WTC11 (cell line): ENCODE results near the gene HDAC5. TPM values are rescaled to one million over a fixed set of nuclear protein-coding genes. Genes with fewer than 3 reads are reported as not detected.

Experiments
- ATAC-seq: fragments of 200-7000 bp; cut with Tn5 transposase; 2 replicates; pipeline ENCODE4 v1.10.0; 2021; ENCODE audit warnings: mild to moderate bottlenecking, moderate library complexity
- CTCF ChIA-PET: fragments of 300-600 bp; sonication (Branson Sonifier 250); formaldehyde crosslinking; loops from one replicate; lab custom pipeline; 2021; ENCODE audit warnings: antibody characterized with exemption; lab: Charles Lee
- POLR2A ChIA-PET: fragments of 350-600 bp; sonication (Branson Sonifier 250); formaldehyde crosslinking; loops from one replicate; lab custom pipeline; 2021; ENCODE audit warnings: antibody characterized with exemption; lab: Charles Lee
- DNase-seq: peaks from one replicate; pipeline ENCODE4 v3.0.0; 2021; ENCODE audit warnings: low spot score
- H3K27ac Mint-ChIP-seq: 2 replicates; pipeline ENCODE4 v1.8.0; 2021; ENCODE audit warnings: mixed read lengths
- H3K27me3 Mint-ChIP-seq: 2 replicates; pipeline ENCODE4 v1.8.0; 2021; ENCODE audit warnings: low read depth, mild to moderate bottlenecking, moderate library complexity, mixed read lengths
- H3K36me3 Mint-ChIP-seq: 2 replicates; pipeline ENCODE4 v1.8.0; 2021; ENCODE audit warnings: mixed read lengths
- H3K4me1 Mint-ChIP-seq: 2 replicates; pipeline ENCODE4 v1.8.0; 2022; ENCODE audit warnings: mixed read lengths
- H3K4me3 Mint-ChIP-seq: 2 replicates; pipeline ENCODE4 v1.8.0; 2021; ENCODE audit warnings: mild to moderate bottlenecking, moderate library complexity, mixed read lengths
- H3K9me3 Mint-ChIP-seq: 2 replicates; pipeline ENCODE4 v1.8.0; 2021; ENCODE audit warnings: mixed read lengths
- CBFB ChIP-seq: sonication (generic); formaldehyde crosslinking; IDR thresholded peaks from 2 replicates; pipeline ENCODE4 v1.8.1; 2022; ENCODE audit warnings: mild to moderate bottlenecking, low read depth, missing genetic modification reagents
- E2F5 ChIP-seq: sonication (generic); formaldehyde crosslinking; IDR thresholded peaks from 2 replicates; pipeline ENCODE4 v1.8.1; 2022; ENCODE audit warnings: mild to moderate bottlenecking, moderate library complexity, missing genetic modification reagents
- GRHL2 ChIP-seq: fragments of 250-450 bp; sonication (Bioruptor Pico); IDR thresholded peaks from 2 replicates; pipeline ENCODE4 v1.8.0; 2022; ENCODE audit warnings: mild to moderate bottlenecking, moderate library complexity; ENCODE audit not compliant: insufficient replicate concordance, severe bottlenecking
- GTF2I ChIP-seq: fragments of 250-450 bp; sonication (Bioruptor Pico); conservative IDR thresholded peaks from 2 replicates; pipeline ENCODE4 v1.4.0; 2021; ENCODE audit warnings: mild to moderate bottlenecking
- HMGXB4 ChIP-seq: sonication (generic); formaldehyde crosslinking; IDR thresholded peaks from 2 replicates; pipeline ENCODE4 v1.8.1; 2023; ENCODE audit warnings: mild to moderate bottlenecking, moderate library complexity, missing genetic modification reagents
- OVOL2 ChIP-seq: fragments of 250-450 bp; sonication (Bioruptor Pico); IDR thresholded peaks from 2 replicates; pipeline ENCODE4 v1.9.0; 2021; ENCODE audit warnings: mild to moderate bottlenecking, borderline replicate concordance
- PRRX2 ChIP-seq: fragments of 250-450 bp; sonication (Bioruptor Pico); IDR thresholded peaks from 2 replicates; pipeline ENCODE4 v1.8.0; 2021; ENCODE audit warnings: mild to moderate bottlenecking
- SMAD3 ChIP-seq: sonication (generic); formaldehyde crosslinking; IDR thresholded peaks from 2 replicates; pipeline ENCODE4 v1.8.0; 2022; ENCODE audit warnings: missing genetic modification reagents, mild to moderate bottlenecking, borderline replicate concordance
- ZNF232 ChIP-seq: sonication (generic); formaldehyde crosslinking; IDR thresholded peaks from 2 replicates; pipeline ENCODE4 v1.8.0; 2022; ENCODE audit warnings: mild to moderate bottlenecking, missing genetic modification reagents
- ZNF423 ChIP-seq: fragments of 250-450 bp; sonication (Bioruptor Pico); IDR thresholded peaks from 2 replicates; pipeline ENCODE4 v2.1.2; 2022; ENCODE audit warnings: mild to moderate bottlenecking, moderate library complexity
- ZNF671 ChIP-seq: fragments of 250-450 bp; sonication (Bioruptor Pico); IDR thresholded peaks from 2 replicates; pipeline ENCODE4 v1.8.0; 2021; ENCODE audit warnings: mild to moderate bottlenecking
- total RNA-seq: library from RNA; stranded (reverse); gene quantifications from 3 replicates; pipeline ENCODE4 v1.2.3, GENCODE V29; 2021
- TF ChIP-seq, protein P1 (sequence below): sonication (generic); formaldehyde crosslinking; IDR thresholded peaks from 2 replicates; pipeline ENCODE4 v1.8.0; 2023; ENCODE audit warnings: mild to moderate bottlenecking, missing genetic modification reagents
- TF ChIP-seq, protein P2 (sequence below): sonication (generic); formaldehyde crosslinking; IDR thresholded peaks from 2 replicates; pipeline ENCODE4 v1.8.1; 2023; ENCODE audit warnings: mild to moderate bottlenecking, missing genetic modification reagents, borderline replicate concordance
- TF ChIP-seq, protein P3 (sequence below): sonication (generic); formaldehyde crosslinking; IDR thresholded peaks from 2 replicates; pipeline ENCODE4 v1.8.0; 2022; ENCODE audit warnings: mild to moderate bottlenecking, missing genetic modification reagents
- TF ChIP-seq, protein P4 (sequence below): fragments of 250-450 bp; sonication (Bioruptor Pico); IDR thresholded peaks from 2 replicates; pipeline ENCODE4 v1.9.0; 2021; ENCODE audit warnings: mild to moderate bottlenecking

The HDAC5 gene
- total RNA-seq, 1 experiment from 2014 or later = 61.6 TPM

- Mint-ChIP-seq H3K27me3 (no peaks in the 10 kb centered on the region; the same call in 1 of the 2 replicates), H3K4me1 (peaks cover 23% of the 10 kb centered on the region), H3K27ac (no peak within 1 kb of the TSS), H3K9me3 (no peaks in the 10 kb centered on the region)
- ATAC-seq = peak; percentile 60
- no peak for TF ChIP-seq PRRX2 (CRISPR knock-in tag)
- 0 out of 2 replicates have a peak, but pooled peaks have one; percentile 27 for TF ChIP-seq HMGXB4 (CRISPR knock-in tag)
- TF ChIP-seq, all 79 proteins: peak for 1
- ChIA-PET CTCF (interaction anchor here (0.7 to 4.3 kb wide), 20 partner anchors 14 to 330 kb away, joined by 3 to 32 read pairs (median 5); partner anchors contain the start of genes FAM171A2, GRN, HDAC5 and TMUB2), POLR2A (interaction anchor here (0.5 to 2.1 kb wide), 4 partner anchors 16 to 340 kb away, joined by 3 to 6 read pairs (median 3); partner anchors contain the start of genes HDAC5 and TMUB2)
- Mint-ChIP-seq H3K4me3 (no peak within 1 kb of the TSS), H3K36me3 (peaks cover 3% of the 10 kb centered on the region)
- peak; percentile 28 for DNase-seq
Measured at GRCh38 chr17:44170499-44171201, 47.2 kb upstream of the HDAC5 start, which contains the start of gene ASB16. Gene ASB16 (plus strand): TSS chr17:44170704. CDS start chr17:44170790, 86 bp downstream.

DNA sequence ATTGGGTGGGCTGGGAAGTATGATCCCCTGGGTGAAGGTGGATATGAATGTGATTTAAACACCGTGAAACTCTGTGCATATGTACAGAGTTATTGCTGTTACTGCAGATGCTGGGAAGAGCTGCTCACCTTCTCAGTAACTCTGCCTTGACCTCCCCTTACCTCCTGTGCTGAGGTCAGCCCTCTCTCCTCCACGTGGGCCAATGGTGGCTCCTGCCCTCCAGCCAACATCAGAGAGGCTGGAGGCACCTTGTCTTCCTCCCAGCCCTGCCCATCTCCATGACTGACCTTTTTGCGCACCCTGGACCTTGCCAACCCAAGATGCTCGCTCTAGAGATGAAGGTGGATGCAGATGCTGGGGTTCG lies 46.7 kb upstream of the HDAC5 start:
- no peak overlapping the region for H3K4me3 Mint-ChIP-seq
- H3K36me3 Mint-ChIP-seq = no peaks in the 10 kb centered on the region
- CTCF ChIA-PET = interaction anchor here (1.0 to 4.3 kb wide), 13 partner anchors 15 to 193 kb away, joined by 3 to 32 read pairs (median 7); partner anchors contain the start of genes FAM171A2, GRN, HDAC5 and TMUB2
- DNase-seq (no peak), ATAC-seq (no peak)
- peaks cover 23% of the 10 kb centered on the region for H3K4me1 Mint-ChIP-seq
- no peak overlapping the region for H3K27ac Mint-ChIP-seq
- H3K9me3 Mint-ChIP-seq = no peaks in the 10 kb centered on the region
- POLR2A ChIA-PET = interaction anchor here (2.1 kb wide), 1 partner anchor 16 kb away, joined by 6 read pairs; the partner anchor contains the start of gene TMUB2
- H3K27me3 Mint-ChIP-seq = no peaks in the 10 kb centered on the region; the same call in 1 of the 2 replicates
- TF ChIP-seq, protein P1, sequence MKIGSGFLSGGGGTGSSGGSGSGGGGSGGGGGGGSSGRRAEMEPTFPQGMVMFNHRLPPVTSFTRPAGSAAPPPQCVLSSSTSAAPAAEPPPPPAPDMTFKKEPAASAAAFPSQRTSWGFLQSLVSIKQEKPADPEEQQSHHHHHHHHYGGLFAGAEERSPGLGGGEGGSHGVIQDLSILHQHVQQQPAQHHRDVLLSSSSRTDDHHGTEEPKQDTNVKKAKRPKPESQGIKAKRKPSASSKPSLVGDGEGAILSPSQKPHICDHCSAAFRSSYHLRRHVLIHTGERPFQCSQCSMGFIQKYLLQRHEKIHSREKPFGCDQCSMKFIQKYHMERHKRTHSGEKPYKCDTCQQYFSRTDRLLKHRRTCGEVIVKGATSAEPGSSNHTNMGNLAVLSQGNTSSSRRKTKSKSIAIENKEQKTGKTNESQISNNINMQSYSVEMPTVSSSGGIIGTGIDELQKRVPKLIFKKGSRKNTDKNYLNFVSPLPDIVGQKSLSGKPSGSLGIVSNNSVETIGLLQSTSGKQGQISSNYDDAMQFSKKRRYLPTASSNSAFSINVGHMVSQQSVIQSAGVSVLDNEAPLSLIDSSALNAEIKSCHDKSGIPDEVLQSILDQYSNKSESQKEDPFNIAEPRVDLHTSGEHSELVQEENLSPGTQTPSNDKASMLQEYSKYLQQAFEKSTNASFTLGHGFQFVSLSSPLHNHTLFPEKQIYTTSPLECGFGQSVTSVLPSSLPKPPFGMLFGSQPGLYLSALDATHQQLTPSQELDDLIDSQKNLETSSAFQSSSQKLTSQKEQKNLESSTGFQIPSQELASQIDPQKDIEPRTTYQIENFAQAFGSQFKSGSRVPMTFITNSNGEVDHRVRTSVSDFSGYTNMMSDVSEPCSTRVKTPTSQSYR = no peak
- TF ChIP-seq, protein P2, sequence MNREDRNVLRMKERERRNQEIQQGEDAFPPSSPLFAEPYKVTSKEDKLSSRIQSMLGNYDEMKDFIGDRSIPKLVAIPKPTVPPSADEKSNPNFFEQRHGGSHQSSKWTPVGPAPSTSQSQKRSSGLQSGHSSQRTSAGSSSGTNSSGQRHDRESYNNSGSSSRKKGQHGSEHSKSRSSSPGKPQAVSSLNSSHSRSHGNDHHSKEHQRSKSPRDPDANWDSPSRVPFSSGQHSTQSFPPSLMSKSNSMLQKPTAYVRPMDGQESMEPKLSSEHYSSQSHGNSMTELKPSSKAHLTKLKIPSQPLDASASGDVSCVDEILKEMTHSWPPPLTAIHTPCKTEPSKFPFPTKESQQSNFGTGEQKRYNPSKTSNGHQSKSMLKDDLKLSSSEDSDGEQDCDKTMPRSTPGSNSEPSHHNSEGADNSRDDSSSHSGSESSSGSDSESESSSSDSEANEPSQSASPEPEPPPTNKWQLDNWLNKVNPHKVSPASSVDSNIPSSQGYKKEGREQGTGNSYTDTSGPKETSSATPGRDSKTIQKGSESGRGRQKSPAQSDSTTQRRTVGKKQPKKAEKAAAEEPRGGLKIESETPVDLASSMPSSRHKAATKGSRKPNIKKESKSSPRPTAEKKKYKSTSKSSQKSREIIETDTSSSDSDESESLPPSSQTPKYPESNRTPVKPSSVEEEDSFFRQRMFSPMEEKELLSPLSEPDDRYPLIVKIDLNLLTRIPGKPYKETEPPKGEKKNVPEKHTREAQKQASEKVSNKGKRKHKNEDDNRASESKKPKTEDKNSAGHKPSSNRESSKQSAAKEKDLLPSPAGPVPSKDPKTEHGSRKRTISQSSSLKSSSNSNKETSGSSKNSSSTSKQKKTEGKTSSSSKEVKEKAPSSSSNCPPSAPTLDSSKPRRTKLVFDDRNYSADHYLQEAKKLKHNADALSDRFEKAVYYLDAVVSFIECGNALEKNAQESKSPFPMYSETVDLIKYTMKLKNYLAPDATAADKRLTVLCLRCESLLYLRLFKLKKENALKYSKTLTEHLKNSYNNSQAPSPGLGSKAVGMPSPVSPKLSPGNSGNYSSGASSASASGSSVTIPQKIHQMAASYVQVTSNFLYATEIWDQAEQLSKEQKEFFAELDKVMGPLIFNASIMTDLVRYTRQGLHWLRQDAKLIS (CRISPR knock-in tag) = no peak
- TF ChIP-seq ZNF232 (CRISPR knock-in tag) (no peak), E2F5 (CRISPR knock-in tag) (no peak), SMAD3 (CRISPR knock-in tag) (no peak), GTF2I (CRISPR knock-in tag) (no peak), ZNF423 (CRISPR knock-in tag) (no peak), HMGXB4 (CRISPR knock-in tag) (no peak), GRHL2 (CRISPR knock-in tag) (no peak), OVOL2 (CRISPR knock-in tag) (no peak), CBFB (CRISPR knock-in tag) (no peak), ZNF671 (no peak)
- TF ChIP-seq, protein P3, sequence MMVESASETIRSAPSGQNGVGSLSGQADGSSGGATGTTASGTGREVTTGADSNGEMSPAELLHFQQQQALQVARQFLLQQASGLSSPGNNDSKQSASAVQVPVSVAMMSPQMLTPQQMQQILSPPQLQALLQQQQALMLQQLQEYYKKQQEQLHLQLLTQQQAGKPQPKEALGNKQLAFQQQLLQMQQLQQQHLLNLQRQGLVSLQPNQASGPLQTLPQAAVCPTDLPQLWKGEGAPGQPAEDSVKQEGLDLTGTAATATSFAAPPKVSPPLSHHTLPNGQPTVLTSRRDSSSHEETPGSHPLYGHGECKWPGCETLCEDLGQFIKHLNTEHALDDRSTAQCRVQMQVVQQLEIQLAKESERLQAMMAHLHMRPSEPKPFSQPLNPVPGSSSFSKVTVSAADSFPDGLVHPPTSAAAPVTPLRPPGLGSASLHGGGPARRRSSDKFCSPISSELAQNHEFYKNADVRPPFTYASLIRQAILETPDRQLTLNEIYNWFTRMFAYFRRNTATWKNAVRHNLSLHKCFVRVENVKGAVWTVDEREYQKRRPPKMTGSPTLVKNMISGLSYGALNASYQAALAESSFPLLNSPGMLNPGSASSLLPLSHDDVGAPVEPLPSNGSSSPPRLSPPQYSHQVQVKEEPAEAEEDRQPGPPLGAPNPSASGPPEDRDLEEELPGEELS (CRISPR knock-in tag) = no peak
- TF ChIP-seq, protein P4, sequence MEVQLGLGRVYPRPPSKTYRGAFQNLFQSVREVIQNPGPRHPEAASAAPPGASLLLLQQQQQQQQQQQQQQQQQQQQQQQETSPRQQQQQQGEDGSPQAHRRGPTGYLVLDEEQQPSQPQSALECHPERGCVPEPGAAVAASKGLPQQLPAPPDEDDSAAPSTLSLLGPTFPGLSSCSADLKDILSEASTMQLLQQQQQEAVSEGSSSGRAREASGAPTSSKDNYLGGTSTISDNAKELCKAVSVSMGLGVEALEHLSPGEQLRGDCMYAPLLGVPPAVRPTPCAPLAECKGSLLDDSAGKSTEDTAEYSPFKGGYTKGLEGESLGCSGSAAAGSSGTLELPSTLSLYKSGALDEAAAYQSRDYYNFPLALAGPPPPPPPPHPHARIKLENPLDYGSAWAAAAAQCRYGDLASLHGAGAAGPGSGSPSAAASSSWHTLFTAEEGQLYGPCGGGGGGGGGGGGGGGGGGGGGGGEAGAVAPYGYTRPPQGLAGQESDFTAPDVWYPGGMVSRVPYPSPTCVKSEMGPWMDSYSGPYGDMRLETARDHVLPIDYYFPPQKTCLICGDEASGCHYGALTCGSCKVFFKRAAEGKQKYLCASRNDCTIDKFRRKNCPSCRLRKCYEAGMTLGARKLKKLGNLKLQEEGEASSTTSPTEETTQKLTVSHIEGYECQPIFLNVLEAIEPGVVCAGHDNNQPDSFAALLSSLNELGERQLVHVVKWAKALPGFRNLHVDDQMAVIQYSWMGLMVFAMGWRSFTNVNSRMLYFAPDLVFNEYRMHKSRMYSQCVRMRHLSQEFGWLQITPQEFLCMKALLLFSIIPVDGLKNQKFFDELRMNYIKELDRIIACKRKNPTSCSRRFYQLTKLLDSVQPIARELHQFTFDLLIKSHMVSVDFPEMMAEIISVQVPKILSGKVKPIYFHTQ = no peak
